Measurements from ENCODE around the gene ZCCHC7. TPM values are rescaled to one million over a fixed set of nuclear protein-coding genes. Genes with fewer than 3 reads are reported as not detected.
A peak's percentile ranks its signal among the peaks of the same experiment; 100 is the strongest.
"Not testable (repeated sequence)": the region's sequence is repeated elsewhere in the genome, so short reads cannot be mapped to it uniquely, and the experiment has no call there.

The ZCCHC7 gene
- total and polyA plus RNA-seq, 2 experiments from 2014 or later, result 29.8 to 38.8 TPM

- Histone ChIP-seq H2AFZ (peak overlapping the region; percentile 86), H3K27me3 (ENCODE audit: insufficient read depth) (peaks cover 13% of the 10 kb centered on the region), H3K4me2 (peak overlapping the region; percentile 90), H3K4me3 (peak overlapping the region; percentile 87), H3K4me1 (ENCODE audit: insufficient read depth) (peaks cover 26% of the 10 kb centered on the region), H3K27ac (ENCODE audit: low read depth) (no peak overlapping the region), H3K9me2 (ENCODE audit: insufficient read depth) (no peaks in the 10 kb centered on the region), H3F3A (replicated peaks; ENCODE audit: low read depth) (no peaks in the 10 kb centered on the region), H4K20me1 (replicated peaks; ENCODE audit: insufficient read depth) (peaks cover 13% of the 10 kb centered on the region), H3K36me3 (ENCODE audit: insufficient read depth) (no peaks in the 10 kb centered on the region), H3K79me2 (replicated peaks; ENCODE audit: insufficient read depth) (peaks cover 44% of the 10 kb centered on the region)
- Mint-ChIP-seq H3K27ac (peak overlapping the region; percentile 96), H3K36me3 (ENCODE audit: low read depth) (peaks cover 4% of the 10 kb centered on the region; the same call in 2 of the 3 replicates), H3K4me1 (peaks cover 20% of the 10 kb centered on the region), H3K9me3 (peaks cover 9% of the 10 kb centered on the region; the same call in 2 of the 3 replicates), H3K4me3 (peak overlapping the region; percentile 96), H3K27me3 (ENCODE audit: insufficient read depth, low read depth, poor library complexity) (peaks cover 20% of the 10 kb centered on the region)
- TF ChIP-seq POLR2AphosphoS5 (IDR thresholded peaks at IDR 0.05; ENCODE audit: low read depth) (peak; percentile 75), CTCF (conservative IDR thresholded peaks at IDR 0.05; ENCODE audit: low read depth in 2 of 2) (no peak), CREB1 (CRISPR knock-in tag; IDR thresholded peaks at IDR 0.05; ENCODE audit: low read depth) (peak; percentile 84), STAT1 (IDR thresholded peaks at IDR 0.05; ENCODE audit: unreplicated experiment) (no peak), REST (IDR thresholded peaks at IDR 0.05; ENCODE audit: unreplicated experiment) (no peak)
- ATAC-seq (peak; percentile 95), DNase-seq (ENCODE audit: low spot score) (peak; percentile 95)
Measured at GRCh38 chr9:37079370-37080164, 40.8 kb upstream of the ZCCHC7 start.

- not testable (repeated sequence) for H3K36me3 ChIP-seq (ENCODE audit: insufficient read depth); DNase-seq (ENCODE audit: low spot score); H3K9me2 ChIP-seq (ENCODE audit: insufficient read depth); H3F3A ChIP-seq (replicated peaks; ENCODE audit: low read depth); H3K27ac ChIP-seq (ENCODE audit: low read depth); H3K36me3 Mint-ChIP-seq (ENCODE audit: low read depth); H3K9me3 Mint-ChIP-seq
- peaks cover 17% of the 10 kb centered on the region for H3K4me1 Mint-ChIP-seq
- H3K4me3 ChIP-seq, result peak overlapping the region; percentile 87
- peaks cover 13% of the 10 kb centered on the region for H4K20me1 ChIP-seq (replicated peaks; ENCODE audit: insufficient read depth)
- H3K27me3 ChIP-seq (ENCODE audit: insufficient read depth), result peaks cover 13% of the 10 kb centered on the region
- ATAC-seq, result peak; percentile 70
- H3K4me2 ChIP-seq, result peak overlapping the region; percentile 90
- H3K27me3 Mint-ChIP-seq (ENCODE audit: insufficient read depth, low read depth, poor library complexity), result peaks cover 20% of the 10 kb centered on the region
- H2AFZ ChIP-seq, result peak overlapping the region; percentile 86
- peaks cover 50% of the 10 kb centered on the region for H3K79me2 ChIP-seq (replicated peaks; ENCODE audit: insufficient read depth)
- H3K4me1 ChIP-seq (ENCODE audit: insufficient read depth), result peaks cover 26% of the 10 kb centered on the region
- H3K27ac Mint-ChIP-seq, result peak overlapping the region; percentile 96
- peak overlapping the region; percentile 96 for H3K4me3 Mint-ChIP-seq
Measured at GRCh38 chr9:37080165-37080628, 40.2 kb upstream of the ZCCHC7 start.

- H3K27ac Mint-ChIP-seq; DNase-seq (ENCODE audit: low spot score); H3K36me3 Mint-ChIP-seq (ENCODE audit: low read depth); H3F3A ChIP-seq (replicated peaks; ENCODE audit: low read depth); H3K4me2 ChIP-seq; H2AFZ ChIP-seq; H3K9me3 Mint-ChIP-seq; H3K9me2 ChIP-seq (ENCODE audit: insufficient read depth); ATAC-seq; H3K36me3 ChIP-seq (ENCODE audit: insufficient read depth); H3K4me3 ChIP-seq; H3K27ac ChIP-seq (ENCODE audit: low read depth): not testable (repeated sequence)
- Histone ChIP-seq H3K4me1 (ENCODE audit: insufficient read depth) (peaks cover 21% of the 10 kb centered on the region; the same call in 1 of the 2 replicates), H3K27me3 (ENCODE audit: insufficient read depth) (peaks cover 13% of the 10 kb centered on the region), H4K20me1 (replicated peaks; ENCODE audit: insufficient read depth) (peaks cover 13% of the 10 kb centered on the region), H3K79me2 (replicated peaks; ENCODE audit: insufficient read depth) (peaks cover 57% of the 10 kb centered on the region)
- H3K27me3 Mint-ChIP-seq (ENCODE audit: insufficient read depth, low read depth, poor library complexity), result peaks cover 20% of the 10 kb centered on the region
- H3K4me1 Mint-ChIP-seq, result peaks cover 17% of the 10 kb centered on the region
- peak overlapping the region; percentile 96 for H3K4me3 Mint-ChIP-seq
Measured at GRCh38 chr9:37081507-37081906, 38.9 kb upstream of the ZCCHC7 start.
